NB4 (cell line): ENCODE data around the gene SMIM41.

Source experiments
- MAX ChIP-seq: IDR thresholded peaks from 2 replicates; pipeline ENCODE4 v1.6.1; 2011; ENCODE audit warnings: low read depth, low read length
- MYC ChIP-seq: IDR thresholded peaks from 2 replicates; pipeline ENCODE4 v1.6.1; 2011; ENCODE audit warnings: low read depth, low read length
- POLR2A ChIP-seq: IDR thresholded peaks from 2 replicates; pipeline ENCODE4 v1.6.1; 2011; ENCODE audit warnings: mild to moderate bottlenecking; ENCODE audit not compliant: insufficient read length; ENCODE audit errors: extremely low read depth
- TF ChIP-seq, protein P1 (sequence below): IDR thresholded peaks from one replicate; pipeline ENCODE4 v1.5.1; 2012; ENCODE audit warnings: low read depth, low read length

- TF ChIP-seq, protein P1, sequence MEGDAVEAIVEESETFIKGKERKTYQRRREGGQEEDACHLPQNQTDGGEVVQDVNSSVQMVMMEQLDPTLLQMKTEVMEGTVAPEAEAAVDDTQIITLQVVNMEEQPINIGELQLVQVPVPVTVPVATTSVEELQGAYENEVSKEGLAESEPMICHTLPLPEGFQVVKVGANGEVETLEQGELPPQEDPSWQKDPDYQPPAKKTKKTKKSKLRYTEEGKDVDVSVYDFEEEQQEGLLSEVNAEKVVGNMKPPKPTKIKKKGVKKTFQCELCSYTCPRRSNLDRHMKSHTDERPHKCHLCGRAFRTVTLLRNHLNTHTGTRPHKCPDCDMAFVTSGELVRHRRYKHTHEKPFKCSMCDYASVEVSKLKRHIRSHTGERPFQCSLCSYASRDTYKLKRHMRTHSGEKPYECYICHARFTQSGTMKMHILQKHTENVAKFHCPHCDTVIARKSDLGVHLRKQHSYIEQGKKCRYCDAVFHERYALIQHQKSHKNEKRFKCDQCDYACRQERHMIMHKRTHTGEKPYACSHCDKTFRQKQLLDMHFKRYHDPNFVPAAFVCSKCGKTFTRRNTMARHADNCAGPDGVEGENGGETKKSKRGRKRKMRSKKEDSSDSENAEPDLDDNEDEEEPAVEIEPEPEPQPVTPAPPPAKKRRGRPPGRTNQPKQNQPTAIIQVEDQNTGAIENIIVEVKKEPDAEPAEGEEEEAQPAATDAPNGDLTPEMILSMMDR: no peak
- TF ChIP-seq POLR2A: no peak
- no peak for TF ChIP-seq MAX
- no peak for TF ChIP-seq MYC
Observed at GRCh38 chr12:52085682-52086180, 6.2 kb downstream of the SMIM41 start.
